HepG2 (cell line): ENCODE results near the gene RNU4-1. TPM values are rescaled to one million over a fixed set of nuclear protein-coding genes. Genes with fewer than 3 reads are reported as not detected.

Experiments
- ARHGAP35 ChIP-seq: sonication (generic); formaldehyde crosslinking; IDR thresholded peaks from 2 replicates; pipeline ENCODE4 v1.9.0; 2022; ENCODE audit warnings: mild to moderate bottlenecking, inconsistent platforms, moderate library complexity, missing genetic modification reagents, borderline replicate concordance
- ATF7 ChIP-seq, 2 experiments: fragments of 450-650 bp in 1 of 2; sonication (generic) in 1 of 2; formaldehyde crosslinking in 1 of 2; IDR thresholded peaks; 2 replicates each; pipeline versions ENCODE4 v1.4.0 to v1.6.1; 2016 to 2020; ENCODE audit warnings: antibody characterized with exemption in 1 of 2, mild to moderate bottlenecking in 1 of 2, missing genetic modification reagents in 1 of 2
- CREM ChIP-seq, 2 experiments: sonication (generic) in 1 of 2; formaldehyde crosslinking in 1 of 2; IDR thresholded peaks; 2 replicates each; pipeline versions ENCODE4 v1.4.0 to v1.6.1; 2016 to 2020; ENCODE audit warnings: antibody characterized with exemption in 1 of 2, mild to moderate bottlenecking in 1 of 2, missing genetic modification reagents in 1 of 2
- FOSL2 ChIP-seq: sonication (generic); formaldehyde crosslinking; IDR thresholded peaks from 2 replicates; pipeline ENCODE4 v1.4.0; 2020; ENCODE audit warnings: missing genetic modification reagents
- FOXJ3 ChIP-seq: sonication (generic); formaldehyde crosslinking; IDR thresholded peaks from 2 replicates; pipeline ENCODE4 v1.4.0; 2020; ENCODE audit warnings: missing genetic modification reagents, mild to moderate bottlenecking, borderline replicate concordance
- HDAC1 ChIP-seq: sonication (generic); formaldehyde crosslinking; IDR thresholded peaks from 2 replicates; pipeline ENCODE4 v1.5.1; 2020; ENCODE audit warnings: mild to moderate bottlenecking, missing genetic modification reagents
- JDP2 ChIP-seq: sonication (generic); formaldehyde crosslinking; IDR thresholded peaks from 2 replicates; pipeline ENCODE4 v1.8.1; 2022; ENCODE audit warnings: missing genetic modification reagents, borderline replicate concordance
- LBX2 ChIP-seq: sonication (generic); formaldehyde crosslinking; IDR thresholded peaks from 2 replicates; pipeline ENCODE4 v1.5.0; 2020; ENCODE audit warnings: missing genetic modification reagents, mild to moderate bottlenecking, borderline replicate concordance
- MEIS1 ChIP-seq: sonication (generic); formaldehyde crosslinking; IDR thresholded peaks from 2 replicates; pipeline ENCODE4 v1.9.0; 2021; ENCODE audit warnings: mild to moderate bottlenecking, missing genetic modification reagents, moderate library complexity, borderline replicate concordance
- MIXL1 ChIP-seq: IDR thresholded peaks from 2 replicates; pipeline ENCODE4 v1.6.1; 2016
- NR1H2 ChIP-seq: sonication (generic); formaldehyde crosslinking; IDR thresholded peaks from 2 replicates; pipeline ENCODE4 v1.8.1; 2022; ENCODE audit warnings: low read depth, missing genetic modification reagents, borderline replicate concordance
- PLRG1 ChIP-seq: fragments of 450-650 bp; conservative IDR thresholded peaks from 2 replicates; pipeline ENCODE4 v1.6.1; 2016
- SMAD1 ChIP-seq: sonication (generic); formaldehyde crosslinking; IDR thresholded peaks from 2 replicates; pipeline ENCODE4 v1.4.0; 2020; ENCODE audit warnings: missing genetic modification reagents, low read depth, mild to moderate bottlenecking, borderline replicate concordance
- SNRNP70 ChIP-seq: fragments of 200-400 bp; formaldehyde crosslinking; IDR thresholded peaks from 2 replicates; pipeline ENCODE4 v1.6.1; 2017; ENCODE audit warnings: mild to moderate bottlenecking, low read depth, low read length, moderate library complexity
- TBP ChIP-seq: sonication (generic); formaldehyde crosslinking; IDR thresholded peaks from 2 replicates; pipeline ENCODE4 v1.5.0; 2020; ENCODE audit warnings: missing genetic modification reagents
- TERF1 ChIP-seq: sonication (generic); formaldehyde crosslinking; IDR thresholded peaks from 2 replicates; pipeline ENCODE4 v1.8.0; 2022; ENCODE audit warnings: mild to moderate bottlenecking, missing genetic modification reagents, moderate library complexity
- ZBTB46 ChIP-seq: sonication (generic); formaldehyde crosslinking; IDR thresholded peaks from 2 replicates; pipeline ENCODE4 v1.4.0; 2020; ENCODE audit warnings: mild to moderate bottlenecking, missing genetic modification reagents, borderline replicate concordance
- ZBTB7A ChIP-seq: sonication (generic); formaldehyde crosslinking; IDR thresholded peaks from 2 replicates; pipeline ENCODE4 v1.8.0; 2022; ENCODE audit warnings: mild to moderate bottlenecking, missing genetic modification reagents
- ZC3H13 ChIP-seq: sonication (generic); formaldehyde crosslinking; IDR thresholded peaks from 2 replicates; pipeline ENCODE4 v1.8.1; 2023; ENCODE audit warnings: mild to moderate bottlenecking, missing genetic modification reagents, moderate library complexity
- ZKSCAN5 ChIP-seq: sonication (generic); formaldehyde crosslinking; IDR thresholded peaks from 2 replicates; pipeline ENCODE4 v1.5.1; 2020; ENCODE audit warnings: mild to moderate bottlenecking, missing genetic modification reagents
- ZNF121 ChIP-seq: sonication (generic); formaldehyde crosslinking; IDR thresholded peaks from 2 replicates; pipeline ENCODE4 v1.5.0; 2020; ENCODE audit warnings: mild to moderate bottlenecking, missing genetic modification reagents
- ZNF224 ChIP-seq: sonication (generic); formaldehyde crosslinking; IDR thresholded peaks from 2 replicates; pipeline ENCODE4 v1.5.0; 2020; ENCODE audit warnings: mild to moderate bottlenecking, missing genetic modification reagents
- ZNF350 ChIP-seq: sonication (generic); formaldehyde crosslinking; IDR thresholded peaks from 2 replicates; pipeline ENCODE4 v1.4.0; 2020; ENCODE audit warnings: mild to moderate bottlenecking, low read depth, missing genetic modification reagents, borderline replicate concordance
- ZNF484 ChIP-seq: sonication (generic); formaldehyde crosslinking; IDR thresholded peaks from 2 replicates; pipeline ENCODE4 v1.5.1; 2020; ENCODE audit warnings: mild to moderate bottlenecking, low read depth, missing genetic modification reagents, borderline replicate concordance
- ZNF766 ChIP-seq: sonication (generic); formaldehyde crosslinking; IDR thresholded peaks from 2 replicates; pipeline ENCODE4 v1.5.0; 2020; ENCODE audit warnings: missing genetic modification reagents, borderline replicate concordance
- ZSCAN20 ChIP-seq: sonication (generic); formaldehyde crosslinking; IDR thresholded peaks from 2 replicates; pipeline ENCODE4 v1.4.0; 2020; ENCODE audit warnings: missing genetic modification reagents, mild to moderate bottlenecking, borderline replicate concordance
- polyA plus RNA-seq, 8 experiments: library from polyadenylated mRNA; depleted of rRNA in 3 of 8; stranded (reverse) in 7 of 8; unstranded in 1 of 8; fragments of >200 nt; fragmentation: Illumina TruSeq in 4 of 8; extraction: Trizol in 4 of 8; gene quantifications; 2 replicates each; pipeline versions ENCODE4 v1.2.1 to v1.2.3, GENCODE V29; 2011 to 2016; ENCODE audit warnings: low read depth in 4 of 8, missing spikeins in 1 of 8, mixed read lengths in 1 of 8; ENCODE audit not compliant: insufficient read depth in 1 of 8
- total RNA-seq, 5 experiments: library from RNA; depleted of rRNA; stranded (reverse); fragments of >200 nt; fragmentation: Illumina TruSeq; extraction: Trizol; gene quantifications; 2 replicates each; pipeline ENCODE4 v1.2.3, GENCODE V29; 2016; ENCODE audit warnings: low read depth in 1 of 5

RNU4-1 gene
- total and polyA plus RNA-seq, 2 of the 13 experiments (the other 11 are each of a cell fraction or from before 2014, with no cell fraction given): 7,407 TPM; not detected in 1

- TF ChIP-seq ZBTB46 (no peak), ARHGAP35 (CRISPR knock-in tag) (peak; percentile 47; the same call in 1 of the 2 replicates), HDAC1 (peak; percentile 80), CREM (IDR thresholded peaks at IDR 0.05) (peak; percentile 80), CREM (CRISPR knock-in tag; IDR thresholded peaks at IDR 0.05) (no peak), SNRNP70 (no peak), ZC3H13 (no peak; the same call in 1 of the 2 replicates), ZNF121 (CRISPR knock-in tag) (0 out of 2 replicates have a peak, but pooled peaks have one; percentile 26), ZBTB7A (no peak), ZKSCAN5 (CRISPR knock-in tag) (no peak), JDP2 (CRISPR knock-in tag) (no peak), TBP (CRISPR knock-in tag) (no peak), SMAD1 (CRISPR knock-in tag) (0 out of 2 replicates have a peak, but pooled peaks have one; percentile 25), TERF1 (CRISPR knock-in tag) (no peak), ATF7 (IDR thresholded peaks at IDR 0.05) (peak; percentile 97), ATF7 (CRISPR knock-in tag; IDR thresholded peaks at IDR 0.05) (no peak; the same call in 1 of the 2 replicates), MIXL1 (CRISPR knock-in tag) (0 out of 2 replicates have a peak, but pooled peaks have one; percentile 32), ZSCAN20 (CRISPR knock-in tag) (0 out of 2 replicates have a peak, but pooled peaks have one; percentile 53), MEIS1 (CRISPR knock-in tag) (peak; percentile 79; the same call in 1 of the 2 replicates), ZNF484 (CRISPR knock-in tag) (no peak), NR1H2 (CRISPR knock-in tag) (peak; percentile 34; the same call in 1 of the 2 replicates), PLRG1 (no peak), LBX2 (no peak), ZNF766 (CRISPR knock-in tag) (peak; percentile 90; the same call in 1 of the 2 replicates), ZNF224 (CRISPR knock-in tag) (0 out of 2 replicates have a peak, but pooled peaks have one; percentile 27), ZNF350 (CRISPR knock-in tag) (peak; percentile 76; the same call in 1 of the 2 replicates), FOSL2 (CRISPR knock-in tag) (peak; percentile 41), FOXJ3 (CRISPR knock-in tag) (0 out of 2 replicates have a peak, but pooled peaks have one; percentile 23)
Measured at GRCh38 chr12:120317224-120318105, 24.4 kb upstream of the RNU4-1 start (continued).
